SK-N-MC (cell line): Measurements from ENCODE around the gene MTF1.

Experiments used
- EZH2 ChIP-seq: fragments of 200-600 bp; sonication (generic); IDR thresholded peaks from one replicate; pipeline ENCODE4 v1.6.1; 2017; ENCODE audit warnings: antibody characterized with exemption
- FOXP2 ChIP-seq: optimal IDR thresholded peaks from 2 replicates; pipeline ENCODE3; 2011; ENCODE audit warnings: mild to moderate bottlenecking, moderate library complexity; ENCODE audit not compliant: insufficient read depth; ENCODE audit errors: extremely low read length, control extremely low read depth
- POLR2AphosphoS5 ChIP-seq: IDR thresholded peaks from 2 replicates; pipeline ENCODE4 v1.6.1; 2012; ENCODE audit warnings: mild to moderate bottlenecking, low read depth, low read length, borderline replicate concordance

GRCh38 chr1:37851262-37851661 is 8.1 kb downstream of the MTF1 start:
- TF ChIP-seq POLR2AphosphoS5, result no peak
- no peak for TF ChIP-seq EZH2
- no peak for TF ChIP-seq FOXP2
